ENCODE results near the gene CLBA1. TPM values are rescaled to one million over a fixed set of nuclear protein-coding genes. Genes with fewer than 3 reads are reported as not detected.
"Not testable (repeated sequence)": the region's sequence is repeated elsewhere in the genome, so short reads cannot be mapped to it uniquely, and the experiment has no call there.

CLBA1 gene
- total and polyA plus RNA-seq, 4 donors: 10.9 to 23.8 (median 17.5) TPM

DNA sequence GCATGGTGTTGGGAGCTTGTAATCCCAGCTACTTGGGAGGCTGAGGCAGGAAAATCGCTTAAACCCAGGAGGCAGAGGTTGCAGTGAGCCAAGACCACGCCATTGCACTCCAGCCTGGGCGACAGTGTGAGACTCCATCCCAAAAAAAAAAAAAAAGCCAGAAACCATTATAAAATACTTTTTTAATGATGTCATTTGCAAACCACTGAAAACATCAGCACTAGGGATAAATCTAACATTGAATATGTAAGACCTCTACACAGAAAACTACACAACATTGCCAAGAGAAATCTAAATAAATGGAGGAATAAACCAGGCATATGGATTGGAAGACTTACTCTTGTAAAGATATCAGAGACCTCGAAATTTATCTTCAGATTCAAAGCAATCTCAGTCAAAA, 42.1 kb downstream of the CLBA1 start:
- H3K4me1 ChIP-seq (ENCODE audit: control insufficient read depth, insufficient read depth, low read length); H3K4me3 ChIP-seq (ENCODE audit: low read depth, low read length); H3K27ac ChIP-seq (ENCODE audit: low read depth, low read length); H3K36me3 ChIP-seq (ENCODE audit: control insufficient read depth, insufficient read depth, low read length); DNase-seq (ENCODE audit: low read depth in 4 of 6, low spot score in 6 of 6); H3K9me3 ChIP-seq (ENCODE audit: control insufficient read depth, insufficient read depth, low read length); H3K27me3 ChIP-seq (ENCODE audit: control insufficient read depth, insufficient read depth, low read length): not testable (repeated sequence)
- WGBS (ENCODE audit: insufficient coverage): 60% methylated on average over 1 of the region's 4 CpGs

GRCh38 chr14:105028251-105028927, 42.8 kb downstream of the CLBA1 start:
- H3K27me3 ChIP-seq (ENCODE audit: control insufficient read depth, insufficient read depth, low read length): peaks cover 8% of the 10 kb centered on the region
- WGBS (ENCODE audit: insufficient coverage): 82% methylated on average over 7 of the region's 12 CpGs
- no peak overlapping the region for H3K4me3 ChIP-seq (ENCODE audit: low read depth, low read length)
- H3K36me3 ChIP-seq (ENCODE audit: control insufficient read depth, insufficient read depth, low read length): no peaks in the 10 kb centered on the region
- no peak overlapping the region for H3K27ac ChIP-seq (ENCODE audit: low read depth, low read length)
- H3K9me3 ChIP-seq (ENCODE audit: control insufficient read depth, insufficient read depth, low read length): no peaks in the 10 kb centered on the region
- peaks cover under 1% of the 10 kb centered on the region for H3K4me1 ChIP-seq (ENCODE audit: control insufficient read depth, insufficient read depth, low read length)
- DNase-seq (ENCODE audit: low read depth in 4 of 6, low spot score in 6 of 6): no peak

GRCh38 chr14:105029402-105029801, 43.8 kb downstream of the CLBA1 start:
- DNase-seq (ENCODE audit: low read depth in 4 of 6, low spot score in 6 of 6): peak in 1 of 6 donors; percentile 60
- Histone ChIP-seq H3K27ac (ENCODE audit: low read depth, low read length) (no peak overlapping the region), H3K27me3 (ENCODE audit: control insufficient read depth, insufficient read depth, low read length) (peaks cover 18% of the 10 kb centered on the region), H3K36me3 (ENCODE audit: control insufficient read depth, insufficient read depth, low read length) (no peaks in the 10 kb centered on the region), H3K4me1 (ENCODE audit: control insufficient read depth, insufficient read depth, low read length) (peaks cover 3% of the 10 kb centered on the region), H3K9me3 (ENCODE audit: control insufficient read depth, insufficient read depth, low read length) (no peaks in the 10 kb centered on the region), H3K4me3 (ENCODE audit: low read depth, low read length) (no peak overlapping the region)
- WGBS (ENCODE audit: insufficient coverage): 58% methylated on average over 7 of the region's 7 CpGs

DNA sequence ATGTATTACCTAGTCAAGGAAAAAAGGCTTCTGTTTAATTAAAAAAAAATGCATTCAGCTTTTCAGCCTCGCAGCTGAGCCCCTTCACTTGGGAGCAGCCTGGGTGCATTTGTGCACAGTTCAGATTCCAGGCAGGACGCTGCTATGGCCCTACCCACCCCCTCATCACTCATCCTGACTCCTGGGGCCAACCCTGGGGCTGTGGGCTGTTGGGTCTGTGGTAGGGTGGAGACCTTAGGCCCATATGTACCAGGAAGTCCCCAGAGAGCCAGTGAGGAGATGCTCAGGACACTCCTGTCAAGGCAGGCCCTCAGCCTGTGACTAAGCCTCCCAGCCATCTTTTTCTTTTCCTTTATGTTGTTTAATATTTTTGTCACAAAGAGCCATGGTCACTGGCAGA, 44.6 kb downstream of the CLBA1 start:
- Histone ChIP-seq H3K4me1 (ENCODE audit: control insufficient read depth, insufficient read depth, low read length) (peaks cover 3% of the 10 kb centered on the region), H3K27me3 (ENCODE audit: control insufficient read depth, insufficient read depth, low read length) (peaks cover 22% of the 10 kb centered on the region), H3K27ac (ENCODE audit: low read depth, low read length) (no peak overlapping the region), H3K4me3 (ENCODE audit: low read depth, low read length) (no peak overlapping the region), H3K9me3 (ENCODE audit: control insufficient read depth, insufficient read depth, low read length) (no peaks in the 10 kb centered on the region), H3K36me3 (ENCODE audit: control insufficient read depth, insufficient read depth, low read length) (no peaks in the 10 kb centered on the region)
- whole genome bisulfite sequencing (ENCODE audit: insufficient coverage): no CpG with 5 or more reads among the region's 2 CpGs
- peak in 1 of 6 donors; percentile 33 for DNase-seq (ENCODE audit: low read depth in 4 of 6, low spot score in 6 of 6)

DNA sequence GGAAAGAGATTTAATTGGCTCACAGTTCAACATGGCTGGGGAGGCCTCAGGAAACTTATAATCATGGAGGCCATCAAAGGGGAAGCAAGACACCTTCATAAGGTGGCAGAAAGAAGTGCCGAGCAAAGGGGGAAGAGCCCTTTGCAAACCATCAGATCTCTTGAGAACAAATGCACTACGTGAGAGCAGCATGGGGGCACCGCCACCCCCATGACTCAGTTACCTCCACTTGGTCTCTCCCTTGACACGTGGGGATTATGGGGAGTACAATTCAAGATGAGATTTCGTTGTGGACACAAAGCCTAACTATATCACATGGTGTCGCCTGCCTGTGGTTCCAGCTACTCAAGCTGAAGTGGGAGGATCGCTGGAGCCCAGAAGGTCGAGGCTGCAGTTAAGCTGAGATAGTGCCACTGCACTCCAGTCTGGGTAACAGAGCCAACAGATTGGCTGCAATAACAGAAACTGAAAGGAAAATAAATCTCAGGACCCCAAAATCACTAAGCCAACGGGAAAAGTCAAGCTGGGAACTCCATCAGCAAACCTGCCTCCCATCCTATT, 45.3 kb downstream of the CLBA1 start:
- no peak for DNase-seq (ENCODE audit: low read depth in 4 of 6, low spot score in 6 of 6)
- Histone ChIP-seq H3K27me3 (ENCODE audit: control insufficient read depth, insufficient read depth, low read length) (peaks cover 22% of the 10 kb centered on the region), H3K4me3 (ENCODE audit: low read depth, low read length) (no peak overlapping the region), H3K4me1 (ENCODE audit: control insufficient read depth, insufficient read depth, low read length) (peaks cover 3% of the 10 kb centered on the region), H3K9me3 (ENCODE audit: control insufficient read depth, insufficient read depth, low read length) (no peaks in the 10 kb centered on the region), H3K27ac (ENCODE audit: low read depth, low read length) (no peak overlapping the region), H3K36me3 (ENCODE audit: control insufficient read depth, insufficient read depth, low read length) (no peaks in the 10 kb centered on the region)
- WGBS (ENCODE audit: insufficient coverage): 82% methylated on average over 8 of the region's 9 CpGs

- not testable (repeated sequence) for H3K36me3 ChIP-seq (ENCODE audit: control insufficient read depth, insufficient read depth, low read length); H3K9me3 ChIP-seq (ENCODE audit: control insufficient read depth, insufficient read depth, low read length); H3K27ac ChIP-seq (ENCODE audit: low read depth, low read length); DNase-seq (ENCODE audit: low read depth in 4 of 6, low spot score in 6 of 6); H3K4me3 ChIP-seq (ENCODE audit: low read depth, low read length); H3K4me1 ChIP-seq (ENCODE audit: control insufficient read depth, insufficient read depth, low read length)
- peaks cover 22% of the 10 kb centered on the region for H3K27me3 ChIP-seq (ENCODE audit: control insufficient read depth, insufficient read depth, low read length)
- WGBS (ENCODE audit: insufficient coverage): 56% methylated on average over 3 of the region's 5 CpGs
Measured at GRCh38 chr14:105032451-105032901, 46.9 kb downstream of the CLBA1 start.

DNA sequence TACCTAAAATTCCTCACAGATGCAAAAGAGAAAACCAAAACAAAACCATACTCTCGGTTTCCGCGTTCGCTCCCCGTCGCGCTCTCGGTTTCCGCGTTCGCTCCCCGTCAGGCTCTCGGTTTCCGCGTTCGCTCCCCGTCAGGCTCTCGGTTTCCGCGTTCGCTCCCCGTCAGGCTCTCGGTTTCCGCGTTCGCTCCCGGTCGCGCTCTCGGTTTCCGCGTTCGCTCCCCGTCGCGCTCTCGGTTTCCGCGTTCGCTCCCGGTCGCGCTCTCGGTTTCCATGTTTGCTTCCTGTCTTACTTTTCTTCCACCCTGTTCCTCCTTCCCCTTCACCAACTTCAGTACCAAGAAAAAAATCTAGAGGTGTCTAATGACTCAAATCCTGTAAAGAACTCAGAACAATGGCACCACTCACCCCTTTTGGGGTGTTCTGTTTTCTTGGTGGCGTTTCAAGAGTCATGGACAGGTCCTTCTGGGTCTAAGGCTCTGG, 47.9 kb downstream of the CLBA1 start:
- not testable (repeated sequence) for H3K4me1 ChIP-seq (ENCODE audit: control insufficient read depth, insufficient read depth, low read length); H3K36me3 ChIP-seq (ENCODE audit: control insufficient read depth, insufficient read depth, low read length); H3K27ac ChIP-seq (ENCODE audit: low read depth, low read length); H3K9me3 ChIP-seq (ENCODE audit: control insufficient read depth, insufficient read depth, low read length); DNase-seq (ENCODE audit: low read depth in 4 of 6, low spot score in 6 of 6)
- 3% methylated on average over 45 of the region's 45 CpGs for WGBS (ENCODE audit: insufficient coverage)
- Histone ChIP-seq H3K27me3 (ENCODE audit: control insufficient read depth, insufficient read depth, low read length) (peaks cover 22% of the 10 kb centered on the region), H3K4me3 (ENCODE audit: low read depth, low read length) (peak overlapping the region; percentile 35)

DNA sequence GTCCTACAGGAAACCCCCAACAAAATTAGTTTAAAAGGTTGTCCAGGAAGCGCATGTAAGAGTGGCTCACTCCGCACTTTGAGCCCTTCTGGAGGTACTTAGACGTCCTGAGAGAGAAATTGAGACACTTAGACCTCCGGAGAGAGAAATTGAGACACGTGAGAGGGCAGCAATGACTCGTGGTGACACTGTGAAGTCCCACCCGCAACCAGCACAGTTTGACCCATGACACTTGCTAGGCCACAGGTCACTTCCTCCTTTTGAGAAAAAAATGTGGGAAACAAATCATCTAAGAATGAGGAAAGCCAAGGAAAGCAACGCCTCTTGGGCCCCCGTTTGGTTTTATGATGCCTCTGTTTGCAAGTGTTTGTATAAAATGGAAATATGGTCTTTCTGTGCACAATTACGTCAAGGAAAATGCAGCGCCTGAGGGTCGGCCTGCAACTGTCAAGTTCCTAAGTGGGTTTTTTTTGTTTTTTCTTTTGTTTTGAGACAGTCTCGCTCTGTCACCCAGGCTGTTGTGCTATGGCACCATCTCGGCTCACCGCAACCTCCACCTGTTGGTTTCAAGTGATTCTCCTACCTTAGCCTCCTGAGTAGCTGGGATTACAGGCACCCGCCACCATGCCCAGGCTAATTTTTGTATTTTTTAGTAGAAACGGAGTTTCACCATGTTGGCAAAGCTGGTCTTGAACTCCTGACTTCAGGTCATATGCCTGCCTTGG, 48.9 kb downstream of the CLBA1 start:
- Histone ChIP-seq H3K4me3 (ENCODE audit: low read depth, low read length) (no peak overlapping the region), H3K4me1 (ENCODE audit: control insufficient read depth, insufficient read depth, low read length) (peaks cover 3% of the 10 kb centered on the region), H3K27me3 (ENCODE audit: control insufficient read depth, insufficient read depth, low read length) (peaks cover 22% of the 10 kb centered on the region), H3K27ac (ENCODE audit: low read depth, low read length) (no peak overlapping the region), H3K36me3 (ENCODE audit: control insufficient read depth, insufficient read depth, low read length) (no peaks in the 10 kb centered on the region), H3K9me3 (ENCODE audit: control insufficient read depth, insufficient read depth, low read length) (no peaks in the 10 kb centered on the region)
- no peak for DNase-seq (ENCODE audit: low read depth in 4 of 6, low spot score in 6 of 6)
- WGBS (ENCODE audit: insufficient coverage): 65% methylated on average over 16 of the region's 17 CpGs

GRCh38 chr14:105035616-105036015, 50.0 kb downstream of the CLBA1 start:
- H3K4me1 ChIP-seq (ENCODE audit: control insufficient read depth, insufficient read depth, low read length); H3K36me3 ChIP-seq (ENCODE audit: control insufficient read depth, insufficient read depth, low read length); DNase-seq (ENCODE audit: low read depth in 4 of 6, low spot score in 6 of 6); H3K9me3 ChIP-seq (ENCODE audit: control insufficient read depth, insufficient read depth, low read length); H3K4me3 ChIP-seq (ENCODE audit: low read depth, low read length); H3K27ac ChIP-seq (ENCODE audit: low read depth, low read length): not testable (repeated sequence)
- no CpG with 5 or more reads among the region's 2 CpGs for WGBS (ENCODE audit: insufficient coverage)
- peaks cover 22% of the 10 kb centered on the region for H3K27me3 ChIP-seq (ENCODE audit: control insufficient read depth, insufficient read depth, low read length)
